Testis (tissue), 2 donors: ENCODE measurements around the gene CCDC13.

ENCODE experiments used
- POLR2A ChIP-seq: fragments of 450-650 bp; IDR thresholded peaks from one replicate; pipeline ENCODE4 v1.6.1; 2017; ENCODE audit warnings: antibody characterized with exemption, mild to moderate bottlenecking, moderate library complexity
- TF ChIP-seq, protein P1 (sequence below), 3 experiments: fragments of 450-650 bp in 2 of 3; fragments of 200-600 bp in 1 of 3; sonication (generic) in 1 of 3; IDR thresholded peaks; one replicate each; pipeline ENCODE4 v1.5.1; 2016 to 2019; ENCODE audit warnings: antibody characterized with exemption in 3 of 3, mild to moderate bottlenecking in 2 of 3, moderate library complexity in 1 of 3

DNA sequence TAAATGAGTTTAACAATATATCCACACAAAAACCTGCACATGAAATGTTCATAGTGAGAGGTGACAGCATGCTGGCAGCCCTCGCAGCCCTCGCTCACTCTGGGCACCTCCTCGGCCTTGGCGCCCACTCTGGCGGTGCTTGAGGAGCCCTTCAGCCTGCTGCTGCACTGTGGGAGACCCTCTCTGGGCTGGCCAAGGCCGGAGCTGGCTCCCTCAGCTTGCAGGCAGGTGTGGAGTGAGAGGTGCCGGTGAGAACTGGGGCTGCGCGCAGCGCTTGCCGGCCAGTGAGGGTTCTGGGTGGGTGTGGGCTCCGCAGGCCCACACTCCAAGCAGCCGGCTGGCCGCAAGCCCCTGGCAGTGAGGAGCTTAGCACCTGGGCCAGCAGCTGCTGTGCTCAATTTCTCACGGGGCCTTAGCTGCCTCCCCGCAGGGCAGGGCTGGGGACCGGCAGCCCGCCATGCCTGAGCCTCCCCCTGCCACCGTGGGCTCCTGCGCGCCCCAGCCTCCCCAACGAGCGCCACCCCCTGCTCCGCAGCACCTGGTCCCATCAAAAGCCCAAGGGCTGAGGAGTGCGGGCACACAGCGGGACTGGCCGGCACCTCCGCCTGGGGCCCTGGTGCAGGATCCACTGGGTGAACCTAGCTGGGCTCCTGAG, 3.4 kb downstream of the CCDC13 start:
- no peak for TF ChIP-seq POLR2A
- TF ChIP-seq, protein P1, sequence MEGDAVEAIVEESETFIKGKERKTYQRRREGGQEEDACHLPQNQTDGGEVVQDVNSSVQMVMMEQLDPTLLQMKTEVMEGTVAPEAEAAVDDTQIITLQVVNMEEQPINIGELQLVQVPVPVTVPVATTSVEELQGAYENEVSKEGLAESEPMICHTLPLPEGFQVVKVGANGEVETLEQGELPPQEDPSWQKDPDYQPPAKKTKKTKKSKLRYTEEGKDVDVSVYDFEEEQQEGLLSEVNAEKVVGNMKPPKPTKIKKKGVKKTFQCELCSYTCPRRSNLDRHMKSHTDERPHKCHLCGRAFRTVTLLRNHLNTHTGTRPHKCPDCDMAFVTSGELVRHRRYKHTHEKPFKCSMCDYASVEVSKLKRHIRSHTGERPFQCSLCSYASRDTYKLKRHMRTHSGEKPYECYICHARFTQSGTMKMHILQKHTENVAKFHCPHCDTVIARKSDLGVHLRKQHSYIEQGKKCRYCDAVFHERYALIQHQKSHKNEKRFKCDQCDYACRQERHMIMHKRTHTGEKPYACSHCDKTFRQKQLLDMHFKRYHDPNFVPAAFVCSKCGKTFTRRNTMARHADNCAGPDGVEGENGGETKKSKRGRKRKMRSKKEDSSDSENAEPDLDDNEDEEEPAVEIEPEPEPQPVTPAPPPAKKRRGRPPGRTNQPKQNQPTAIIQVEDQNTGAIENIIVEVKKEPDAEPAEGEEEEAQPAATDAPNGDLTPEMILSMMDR (IDR thresholded peaks at IDR 0.05) = no peak
